ENCODE results near the gene NTRK3. TPM values are rescaled to one million over a fixed set of nuclear protein-coding genes. Genes with fewer than 3 reads are reported as not detected.

Gene NTRK3
- total and polyA plus RNA-seq, 2 of the 8 experiments (the other 6 are each of a cell fraction or from before 2014, with no cell fraction given): 4.5 to 6.8 TPM

- no peak for TF ChIP-seq CTCF (IDR thresholded peaks at IDR 0.05; ENCODE audit: control extremely low read depth in 1 of 3, insufficient read depth in 1 of 3, low read depth in 1 of 3, low read length in 3 of 3)
- TF ChIP-seq SP1 (IDR thresholded peaks at IDR 0.05; ENCODE audit: low read depth, low read length): no peak
- TF ChIP-seq ATF3 (IDR thresholded peaks at IDR 0.05; ENCODE audit: insufficient read depth, low read depth, low read length): no peak
- TF ChIP-seq BRCA1 (IDR thresholded peaks at IDR 0.05; ENCODE audit: low read depth, low read length): no peak
- TF ChIP-seq EP300 (IDR thresholded peaks at IDR 0.05; ENCODE audit: borderline replicate concordance in 1 of 2, low read depth in 2 of 2, low read length in 2 of 2): no peak
- no peak for TF ChIP-seq TCF12 (IDR thresholded peaks at IDR 0.05; ENCODE audit: low read depth, low read length)
Measured at GRCh38 chr15:88057836-88058235, 198.7 kb downstream of the NTRK3 start (continued).
